Endodermal cell (in vitro differentiated cells): ENCODE results near the gene ADCY4. TPM values are rescaled to one million over a fixed set of nuclear protein-coding genes. Genes with fewer than 3 reads are reported as not detected.
"Not testable (repeated sequence)": the region's sequence is repeated elsewhere in the genome, so short reads cannot be mapped to it uniquely, and the experiment has no call there.

Experiments
- DNase-seq: peaks from one replicate; pipeline ENCODE4 v3.0.0-alpha.2; 2017
- H3K27ac ChIP-seq: 2 replicates; pipeline ENCODE4 v1.5.1; 2013; ENCODE audit warnings: mild to moderate bottlenecking, low read depth, low read length, moderate library complexity
- H3K27me3 ChIP-seq: 2 replicates; pipeline ENCODE4 v1.6.1; 2013; ENCODE audit warnings: mild to moderate bottlenecking, low read length, moderate library complexity; ENCODE audit not compliant: insufficient read depth, control insufficient read depth, poor library complexity, severe bottlenecking
- H3K36me3 ChIP-seq: 2 replicates; pipeline ENCODE4 v1.7.0; 2013; ENCODE audit warnings: mild to moderate bottlenecking, low read length, moderate library complexity; ENCODE audit not compliant: control insufficient read depth, insufficient read depth
- H3K4me1 ChIP-seq: one replicate; pipeline ENCODE4 v1.7.0; 2013; ENCODE audit warnings: low read length; ENCODE audit not compliant: control insufficient read depth, insufficient read depth
- H3K4me3 ChIP-seq: 2 replicates; pipeline ENCODE4 v1.5.1; 2013; ENCODE audit warnings: mild to moderate bottlenecking, low read length, moderate library complexity
- H3K9ac ChIP-seq: 2 replicates; pipeline ENCODE4 v1.6.1; 2013; ENCODE audit warnings: mild to moderate bottlenecking, low read length, moderate library complexity; ENCODE audit not compliant: poor library complexity, severe bottlenecking; ENCODE audit errors: extremely low read depth
- H3K9me3 ChIP-seq: 2 replicates; pipeline ENCODE4 v1.6.1; 2013; ENCODE audit warnings: mild to moderate bottlenecking, low read length, moderate library complexity; ENCODE audit not compliant: control insufficient read depth
- H3K27ac Mint-ChIP-seq: 2 replicates; pipeline ENCODE4 v1.8.0; 2020; ENCODE audit warnings: mixed read lengths
- H3K27me3 Mint-ChIP-seq: 2 replicates; pipeline ENCODE4 v1.8.0; 2021; ENCODE audit warnings: mild to moderate bottlenecking, mixed read lengths; ENCODE audit not compliant: insufficient read depth
- H3K36me3 Mint-ChIP-seq: 2 replicates; pipeline ENCODE4 v1.8.0; 2020; ENCODE audit warnings: low read depth, mixed read lengths
- H3K4me1 Mint-ChIP-seq: 2 replicates; pipeline ENCODE4 v1.8.0; 2020; ENCODE audit warnings: mixed read lengths
- H3K4me3 Mint-ChIP-seq: 2 replicates; pipeline ENCODE4 v1.8.0; 2020; ENCODE audit warnings: mild to moderate bottlenecking, moderate library complexity, mixed read lengths
- H3K9me3 Mint-ChIP-seq: 2 replicates; pipeline ENCODE4 v1.8.0; 2020; ENCODE audit warnings: mild to moderate bottlenecking, mixed read lengths
- CTCF ChIP-seq: fragments of 200-600 bp; sonication (generic); conservative IDR thresholded peaks from 2 replicates; pipeline ENCODE4 v1.5.0; 2021; ENCODE audit warnings: antibody characterized with exemption, mild to moderate bottlenecking
- WGBS, 2 experiments: methylation state at CpG; one replicate each; pipeline versions ENCODE4 v1.1.5 to v1.1.7; 2013; ENCODE audit warnings: missing lambda C conversion rate in 2 of 2, mixed read lengths in 1 of 2; ENCODE audit not compliant: insufficient coverage in 1 of 2, insufficient read length in 1 of 2; 5-methylcytosine and 5-hydroxymethylcytosine counted together
- total RNA-seq, 2 donors: library from RNA; stranded (reverse); fragmentation: NEBNext Ultra II Directional in 1 of 2; extraction: Animal tissue kit (Norgen Biotek cat#: 25700) in 1 of 2; gene quantifications; 2 replicates in 1 of 2; 3 replicates in 1 of 2; pipeline ENCODE4 v1.2.1, GENCODE V29; 2021

The ADCY4 gene
- total RNA-seq, 2 donors from 2014 or later = not detected

GRCh38 chr14:24355009-24355408 lies 20.1 kb upstream of the ADCY4 start:
- Histone ChIP-seq H3K9ac (no peak overlapping the region), H3K4me1 (no peaks in the 10 kb centered on the region), H3K9me3 (peaks cover 6% of the 10 kb centered on the region), H3K4me3 (no peak overlapping the region), H3K27me3 (peaks cover 55% of the 10 kb centered on the region), H3K27ac (no peak overlapping the region), H3K36me3 (no peaks in the 10 kb centered on the region)
- Mint-ChIP-seq H3K9me3 (no peaks in the 10 kb centered on the region), H3K27me3 (peaks cover 74% of the 10 kb centered on the region), H3K27ac (no peak overlapping the region), H3K4me3 (no peak overlapping the region), H3K4me1 (no peaks in the 10 kb centered on the region), H3K36me3 (no peaks in the 10 kb centered on the region)
- WGBS, 2 experiments = 94 to 96% methylated on average over 3 to 5 of the region's 7 CpGs
- TF ChIP-seq CTCF = no peak
- DNase-seq = no peak

GRCh38 chr14:24354482-24354825 lies 19.6 kb upstream of the ADCY4 start:
- H3K4me1 ChIP-seq, H3K9me3 Mint-ChIP-seq, H3K4me3 ChIP-seq, DNase-seq, H3K36me3 ChIP-seq, H3K36me3 Mint-ChIP-seq, H3K4me3 Mint-ChIP-seq, H3K9ac ChIP-seq, H3K27ac Mint-ChIP-seq, H3K27ac ChIP-seq, H3K4me1 Mint-ChIP-seq, H3K9me3 ChIP-seq: not testable (repeated sequence)
- H3K27me3 Mint-ChIP-seq = peaks cover 74% of the 10 kb centered on the region
- H3K27me3 ChIP-seq = peaks cover 56% of the 10 kb centered on the region
- 87% methylated on average over 3 of the region's 3 CpGs; no CpG with 5 or more reads in 1 of the 2 experiments for WGBS, 2 experiments

GRCh38 chr14:24353559-24354481 lies 18.9 kb upstream of the ADCY4 start:
- Mint-ChIP-seq H3K27ac (no peak overlapping the region), H3K36me3 (no peaks in the 10 kb centered on the region), H3K4me3 (no peak overlapping the region), H3K27me3 (peaks cover 77% of the 10 kb centered on the region), H3K9me3 (no peaks in the 10 kb centered on the region), H3K4me1 (no peaks in the 10 kb centered on the region)
- DNase-seq = peak; percentile 13
- no peak overlapping the region for H3K4me3 ChIP-seq
- H3K27ac ChIP-seq = no peak overlapping the region
- no peaks in the 10 kb centered on the region for H3K9me3 ChIP-seq
- 92 to 100% methylated on average over 3 of the region's 5 CpGs for WGBS, 2 experiments
- no peak for TF ChIP-seq CTCF
- H3K9ac ChIP-seq = no peak overlapping the region
- H3K4me1 ChIP-seq = no peaks in the 10 kb centered on the region
- H3K27me3 ChIP-seq = peaks cover 63% of the 10 kb centered on the region
- H3K36me3 ChIP-seq = no peaks in the 10 kb centered on the region
